ENCODE data around the gene RFX2. TPM values are rescaled to one million over a fixed set of nuclear protein-coding genes. Genes with fewer than 3 reads are reported as not detected.

RFX2 gene
- total RNA-seq, 1 experiment from 2014 or later = 13.7 TPM

- H3K4me1 Mint-ChIP-seq (ENCODE audit: low read depth, unreplicated experiment) = no peaks in the 10 kb centered on the region
- no peak overlapping the region for H3K4me3 Mint-ChIP-seq (ENCODE audit: low read depth, unreplicated experiment)
- H3K9me3 Mint-ChIP-seq (ENCODE audit: low read depth, unreplicated experiment) = peaks cover 6% of the 10 kb centered on the region
- intact Hi-C loops (cut with micrococcal nuclease; ENCODE audit: unreplicated experiment) = no loop called here
- H3K27me3 Mint-ChIP-seq (ENCODE audit: unreplicated experiment) = peaks cover 14% of the 10 kb centered on the region
- TF ChIP-seq CTCF (IDR thresholded peaks at IDR 0.05; ENCODE audit: unreplicated experiment) = no peak
- CTCF ChIA-PET = interaction anchor here (0.7 kb wide), 1 partner anchor 26 kb away, joined by 3 read pairs; no protein-coding TSS in a partner anchor
- no TSS peak for BruUV-seq (replicated peaks)
- DNase-seq = no peak
- no peak overlapping the region for H3K27ac Mint-ChIP-seq (ENCODE audit: unreplicated experiment)
- no peaks in the 10 kb centered on the region for H3K36me3 Mint-ChIP-seq (ENCODE audit: insufficient read depth, unreplicated experiment)
These were observed 7.7 kb upstream of the RFX2 start for GRCh38 chr19:6118043-6118442.

- Mint-ChIP-seq H3K9me3 (ENCODE audit: low read depth, unreplicated experiment) (peaks cover 6% of the 10 kb centered on the region), H3K4me3 (ENCODE audit: low read depth, unreplicated experiment) (no peak overlapping the region), H3K4me1 (ENCODE audit: low read depth, unreplicated experiment) (no peaks in the 10 kb centered on the region), H3K36me3 (ENCODE audit: insufficient read depth, unreplicated experiment) (no peaks in the 10 kb centered on the region), H3K27me3 (ENCODE audit: unreplicated experiment) (peaks cover 14% of the 10 kb centered on the region), H3K27ac (ENCODE audit: unreplicated experiment) (no peak overlapping the region)
- BruUV-seq (replicated peaks) = no TSS peak
- no peak for DNase-seq
- CTCF ChIA-PET = interaction anchor here (0.7 to 1.6 kb wide), 2 partner anchors 25 to 30 kb away, joined by 3 read pairs; no protein-coding TSS in a partner anchor
- no peak for TF ChIP-seq CTCF (IDR thresholded peaks at IDR 0.05; ENCODE audit: unreplicated experiment)
- intact Hi-C loops (cut with micrococcal nuclease; ENCODE audit: unreplicated experiment) = no loop called here
These were observed 7.2 kb upstream of the RFX2 start for GRCh38 chr19:6117534-6117933.

GRCh38 chr19:6116749-6117430 is 6.6 kb upstream of the RFX2 start:
- H3K4me1 Mint-ChIP-seq (ENCODE audit: low read depth, unreplicated experiment) = no peaks in the 10 kb centered on the region

GRCh38 chr19:6115992-6116391 is 5.7 kb upstream of the RFX2 start:
- peaks cover 6% of the 10 kb centered on the region for H3K9me3 Mint-ChIP-seq (ENCODE audit: low read depth, unreplicated experiment)
- peaks cover 14% of the 10 kb centered on the region for H3K27me3 Mint-ChIP-seq (ENCODE audit: unreplicated experiment)
- CTCF ChIA-PET = interaction anchor here (1.6 kb wide), 1 partner anchor 29 kb away, joined by 3 read pairs; no protein-coding TSS in a partner anchor
- H3K4me1 Mint-ChIP-seq (ENCODE audit: low read depth, unreplicated experiment) = no peaks in the 10 kb centered on the region
- peaks cover 6% of the 10 kb centered on the region for H3K36me3 Mint-ChIP-seq (ENCODE audit: insufficient read depth, unreplicated experiment)
- no peak overlapping the region for H3K4me3 Mint-ChIP-seq (ENCODE audit: low read depth, unreplicated experiment)
- no peak overlapping the region for H3K27ac Mint-ChIP-seq (ENCODE audit: unreplicated experiment)
- no peak for TF ChIP-seq CTCF (IDR thresholded peaks at IDR 0.05; ENCODE audit: unreplicated experiment)
- no TSS peak for BruUV-seq (replicated peaks)
- no peak for DNase-seq
- intact Hi-C loops (cut with micrococcal nuclease; ENCODE audit: unreplicated experiment) = no loop called here

More at GRCh38 chr19:6116749-6117430, 6.6 kb upstream of the RFX2 start:
- intact Hi-C loops (cut with micrococcal nuclease; ENCODE audit: unreplicated experiment) = no loop called here
- no peak for DNase-seq
- no peak for TF ChIP-seq CTCF (IDR thresholded peaks at IDR 0.05; ENCODE audit: unreplicated experiment)
- CTCF ChIA-PET = interaction anchor here (1.6 kb wide), 1 partner anchor 29 kb away, joined by 3 read pairs; no protein-coding TSS in a partner anchor
- Mint-ChIP-seq H3K27me3 (ENCODE audit: unreplicated experiment) (peaks cover 14% of the 10 kb centered on the region), H3K36me3 (ENCODE audit: insufficient read depth, unreplicated experiment) (no peaks in the 10 kb centered on the region), H3K4me3 (ENCODE audit: low read depth, unreplicated experiment) (no peak overlapping the region), H3K27ac (ENCODE audit: unreplicated experiment) (no peak overlapping the region), H3K9me3 (ENCODE audit: low read depth, unreplicated experiment) (peaks cover 6% of the 10 kb centered on the region)
- BruUV-seq (replicated peaks) = no TSS peak

Measured in Calu3 (cell line).